Activated T-cell treated with anti-CD3 and anti-CD28 coated beads for 48 hours (primary cell): Measurements from ENCODE around the gene CLMN.

Experiments
- DNase-seq: peaks from one replicate; pipeline ENCODE4 v3.0.0-alpha.2; 2020; ENCODE audit warnings: low read depth

The CLMN gene, protein sequence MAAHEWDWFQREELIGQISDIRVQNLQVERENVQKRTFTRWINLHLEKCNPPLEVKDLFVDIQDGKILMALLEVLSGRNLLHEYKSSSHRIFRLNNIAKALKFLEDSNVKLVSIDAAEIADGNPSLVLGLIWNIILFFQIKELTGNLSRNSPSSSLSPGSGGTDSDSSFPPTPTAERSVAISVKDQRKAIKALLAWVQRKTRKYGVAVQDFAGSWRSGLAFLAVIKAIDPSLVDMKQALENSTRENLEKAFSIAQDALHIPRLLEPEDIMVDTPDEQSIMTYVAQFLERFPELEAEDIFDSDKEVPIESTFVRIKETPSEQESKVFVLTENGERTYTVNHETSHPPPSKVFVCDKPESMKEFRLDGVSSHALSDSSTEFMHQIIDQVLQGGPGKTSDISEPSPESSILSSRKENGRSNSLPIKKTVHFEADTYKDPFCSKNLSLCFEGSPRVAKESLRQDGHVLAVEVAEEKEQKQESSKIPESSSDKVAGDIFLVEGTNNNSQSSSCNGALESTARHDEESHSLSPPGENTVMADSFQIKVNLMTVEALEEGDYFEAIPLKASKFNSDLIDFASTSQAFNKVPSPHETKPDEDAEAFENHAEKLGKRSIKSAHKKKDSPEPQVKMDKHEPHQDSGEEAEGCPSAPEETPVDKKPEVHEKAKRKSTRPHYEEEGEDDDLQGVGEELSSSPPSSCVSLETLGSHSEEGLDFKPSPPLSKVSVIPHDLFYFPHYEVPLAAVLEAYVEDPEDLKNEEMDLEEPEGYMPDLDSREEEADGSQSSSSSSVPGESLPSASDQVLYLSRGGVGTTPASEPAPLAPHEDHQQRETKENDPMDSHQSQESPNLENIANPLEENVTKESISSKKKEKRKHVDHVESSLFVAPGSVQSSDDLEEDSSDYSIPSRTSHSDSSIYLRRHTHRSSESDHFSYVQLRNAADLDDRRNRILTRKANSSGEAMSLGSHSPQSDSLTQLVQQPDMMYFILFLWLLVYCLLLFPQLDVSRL

DNA sequence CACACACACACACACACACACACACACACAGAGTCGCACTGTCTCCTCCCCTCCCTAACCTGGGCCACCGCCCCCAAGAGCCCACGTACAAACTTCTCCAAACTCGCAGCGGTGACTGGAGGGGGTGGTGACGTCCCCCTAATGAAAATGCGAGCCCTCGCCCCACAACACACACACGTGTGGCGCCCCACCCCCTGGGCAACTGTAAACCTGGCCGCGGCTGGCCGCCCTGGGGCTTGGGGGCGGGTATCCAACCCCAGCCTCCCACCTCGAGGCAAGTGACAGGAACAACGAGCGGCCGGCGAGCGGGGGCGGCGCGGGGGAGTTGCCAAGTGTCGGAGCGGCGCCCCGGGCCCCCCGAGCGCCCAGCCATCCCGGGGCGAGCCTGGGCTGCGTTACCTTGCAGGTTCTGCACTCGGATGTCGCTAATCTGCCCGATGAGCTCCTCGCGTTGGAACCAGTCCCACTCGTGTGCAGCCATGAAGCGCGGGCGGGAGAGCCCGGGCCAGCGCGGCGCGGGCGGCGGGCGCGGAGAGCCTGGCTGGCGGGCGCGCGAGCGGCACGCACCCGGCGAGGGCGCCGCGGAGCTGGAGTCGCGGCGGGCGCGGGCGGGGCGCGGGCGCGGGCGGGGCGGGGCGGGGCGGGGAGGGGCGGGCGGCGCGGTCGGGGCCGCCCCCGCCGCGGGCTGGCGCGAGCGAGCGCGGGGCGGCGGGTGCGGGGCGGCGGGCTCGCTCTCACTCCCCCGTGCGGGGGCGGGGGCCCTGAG is at the start of gene CLMN:
TSS of gene CLMN (minus strand) at position 597 of the 766 bp plus-strand sequence. CDS start at position 481, 116 bp downstream.
- DNase-seq: peak; percentile 17

DNA sequence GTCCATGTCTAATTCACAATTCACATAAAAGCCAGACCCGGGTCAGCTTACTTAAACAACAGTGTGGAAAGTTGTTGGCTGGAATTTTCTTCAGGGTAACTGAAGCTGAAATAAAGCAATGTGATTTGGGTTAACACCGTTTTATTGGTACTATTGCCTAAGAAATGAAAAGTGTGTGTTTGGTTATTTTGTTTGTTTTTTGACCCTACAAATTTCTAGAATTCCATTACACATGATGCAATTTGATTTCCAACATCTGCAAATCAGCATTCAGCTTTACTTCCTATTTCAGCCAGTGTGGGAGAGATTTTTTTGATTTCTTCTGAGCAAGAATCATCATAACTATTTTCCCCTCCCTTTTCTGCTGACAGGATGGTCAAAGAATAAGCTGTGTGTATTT is 45.7 kb upstream of the CLMN start:
- DNase-seq: no peak

DNA sequence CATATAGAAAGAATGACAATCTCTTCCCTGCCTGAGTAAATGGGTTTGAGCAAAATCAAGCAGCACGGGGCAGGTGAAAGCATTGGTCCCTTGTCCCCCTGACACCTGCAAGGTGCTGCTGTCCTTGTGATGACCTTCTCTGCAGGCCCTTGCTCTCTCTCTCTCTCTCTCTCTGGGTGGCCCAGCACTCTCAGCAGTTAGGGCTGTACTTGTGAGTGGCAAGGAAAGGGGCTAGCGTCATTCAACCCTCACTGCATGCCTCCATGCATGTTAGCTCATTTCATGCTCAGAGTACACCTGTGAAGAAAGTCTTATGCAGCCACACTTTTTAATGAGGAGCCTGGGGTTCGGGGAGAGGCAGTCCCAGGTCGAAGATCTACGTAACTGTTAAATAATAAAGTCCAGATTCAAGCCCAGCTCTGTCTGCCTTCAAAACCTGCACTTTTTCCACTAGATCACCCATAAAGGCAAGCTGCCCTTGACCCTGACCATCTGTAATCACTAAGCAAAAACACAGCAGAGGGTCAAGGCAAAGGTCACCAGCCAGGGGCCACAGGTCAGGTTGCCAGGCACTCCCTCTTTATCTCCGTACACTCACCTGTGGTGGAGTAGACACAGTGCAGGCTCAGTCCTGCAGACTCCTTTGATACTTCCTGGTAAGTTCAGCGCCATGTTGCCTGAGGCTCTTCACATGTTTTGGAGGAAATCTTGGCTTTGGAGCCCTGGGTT is 44.9 kb upstream of the CLMN start:
- no peak for DNase-seq

DNA sequence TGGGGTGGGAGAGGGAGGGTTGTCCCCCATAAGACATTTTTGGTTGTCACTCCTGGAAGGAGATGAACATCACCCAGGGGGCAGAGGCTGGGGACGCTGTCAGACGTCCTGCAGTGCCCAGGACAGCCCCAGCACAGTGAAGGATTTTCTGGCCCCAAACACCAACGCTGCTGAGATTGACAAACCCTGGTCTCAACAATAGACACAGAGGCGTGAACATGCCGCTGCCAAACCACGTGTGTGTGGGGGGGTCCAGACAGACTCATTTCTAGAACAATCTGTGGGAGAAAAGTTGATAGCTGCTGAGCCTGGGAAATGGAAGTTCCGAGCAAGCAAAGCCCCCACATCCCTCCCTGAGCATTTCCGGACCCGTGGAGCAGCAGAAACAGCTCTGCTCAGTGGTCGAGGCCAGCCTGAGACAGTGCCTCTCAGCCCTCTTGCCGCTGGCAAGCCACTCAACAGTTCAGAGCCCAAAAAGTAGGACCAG is 43.8 kb upstream of the CLMN start:
- no peak for DNase-seq

DNA sequence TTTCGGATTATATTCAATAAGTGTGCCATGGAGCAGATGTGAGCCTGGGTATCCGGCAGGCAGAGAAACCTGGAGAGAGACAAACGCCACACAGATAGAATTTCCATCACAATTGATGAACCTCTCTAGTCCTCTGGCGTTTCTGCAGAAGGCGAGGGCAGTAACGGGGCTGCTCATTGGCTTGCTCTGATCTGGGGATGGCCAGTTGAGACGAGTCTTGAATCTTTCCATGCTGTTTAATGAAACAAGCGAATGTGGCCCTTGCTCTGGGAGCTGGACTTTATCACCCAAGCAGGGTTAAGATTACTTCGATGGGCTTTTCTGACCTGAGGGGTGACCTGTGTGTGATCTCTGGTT is 42.4 kb upstream of the CLMN start:
- no peak for DNase-seq

DNA sequence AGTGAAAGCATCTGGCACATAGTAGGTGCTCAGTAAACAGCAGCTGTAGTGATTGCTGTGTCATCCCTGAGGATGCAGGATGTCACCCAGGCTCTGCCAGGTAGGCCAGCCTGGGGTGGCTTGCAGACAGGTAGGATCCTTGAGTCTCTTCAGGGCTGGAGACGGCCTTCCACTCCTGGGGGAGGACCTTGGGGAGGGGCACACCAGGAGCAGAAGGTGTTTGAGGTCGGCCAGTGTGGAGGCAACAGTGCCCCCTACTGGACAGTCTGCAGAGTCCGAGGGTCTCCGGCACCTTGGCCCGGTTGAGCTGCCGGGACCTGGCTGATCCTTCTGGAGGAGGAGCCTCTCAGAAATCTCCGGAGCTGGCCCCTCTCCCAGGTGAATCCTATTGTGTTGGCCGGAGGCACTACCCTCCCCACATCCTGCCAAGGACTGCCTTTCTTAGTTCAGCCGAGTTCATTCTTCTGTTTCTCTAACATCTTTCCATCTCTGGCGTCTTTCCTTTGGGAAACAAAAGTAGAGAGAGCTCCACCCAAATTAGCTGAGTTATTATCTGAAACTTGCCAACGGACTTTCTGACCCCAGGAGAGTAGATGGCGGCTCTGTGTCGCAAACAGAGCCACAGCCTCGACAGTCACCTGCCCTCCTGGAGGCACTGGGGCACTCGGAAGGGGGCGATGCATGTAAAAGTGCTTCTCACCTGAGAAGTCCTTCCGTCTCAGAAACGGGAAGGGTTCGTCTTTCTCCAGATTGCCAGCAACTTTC is 41.8 kb upstream of the CLMN start:
- peak; percentile 41 for DNase-seq

DNA sequence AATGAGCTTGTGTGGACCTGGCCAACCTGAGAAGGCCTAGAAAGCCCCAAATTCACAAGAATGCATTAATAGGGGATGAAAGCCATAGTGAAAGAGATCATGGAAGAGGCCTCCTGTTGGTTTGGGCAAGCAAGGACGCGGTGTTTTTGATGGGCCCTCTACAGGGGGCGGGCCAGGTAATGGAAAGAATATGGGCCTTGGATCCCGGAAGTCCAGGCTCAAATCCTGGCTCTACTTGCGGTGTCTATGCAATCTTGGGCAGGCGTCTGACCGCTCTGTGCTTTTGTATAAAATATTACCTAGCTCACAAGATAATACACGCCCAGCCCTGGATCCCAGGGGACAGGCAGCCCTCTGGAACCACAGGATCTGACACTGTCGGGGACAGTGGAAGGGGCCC is 41.1 kb upstream of the CLMN start:
- no peak for DNase-seq

DNA sequence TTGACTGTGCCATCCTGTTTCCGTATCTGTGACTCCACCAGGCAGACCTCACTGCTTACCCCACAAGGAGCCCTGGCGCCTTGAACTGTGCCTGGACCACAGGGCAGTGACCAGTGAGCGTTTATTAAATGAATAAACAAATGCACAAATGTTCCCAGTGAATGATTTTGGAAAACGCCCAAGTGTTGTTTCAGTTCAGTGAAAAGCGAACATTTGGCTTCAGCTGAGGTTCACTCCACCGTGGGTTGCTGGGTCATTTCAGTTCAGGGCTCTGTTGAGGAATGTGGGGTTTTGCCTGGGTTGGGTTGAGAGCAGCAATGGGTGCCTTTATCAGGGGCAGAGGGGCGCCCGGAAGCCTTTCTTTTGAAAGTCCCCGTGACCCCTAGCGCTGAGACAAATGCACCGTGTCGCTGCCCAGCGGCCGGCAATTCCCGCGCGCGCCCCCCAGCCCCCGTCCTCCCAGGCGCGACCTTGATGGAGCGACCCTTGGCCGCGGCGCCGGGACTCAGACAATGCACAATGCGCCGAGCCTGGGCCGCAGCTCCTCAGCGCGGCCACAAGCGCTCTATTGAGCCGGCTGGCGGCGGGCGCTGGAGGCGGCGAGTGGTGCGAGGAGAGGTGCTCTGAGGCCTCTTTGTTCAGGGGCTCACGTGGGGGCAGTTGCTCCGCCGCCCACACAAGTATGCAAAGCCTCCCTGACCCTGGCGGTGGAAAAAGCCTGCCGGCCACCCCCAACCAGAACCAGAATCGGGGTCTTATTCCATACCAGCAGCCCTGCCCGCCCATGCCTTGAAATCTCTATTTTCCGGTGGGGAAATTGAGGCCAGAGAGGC is 40.5 kb upstream of the CLMN start:
- no peak for DNase-seq

DNA sequence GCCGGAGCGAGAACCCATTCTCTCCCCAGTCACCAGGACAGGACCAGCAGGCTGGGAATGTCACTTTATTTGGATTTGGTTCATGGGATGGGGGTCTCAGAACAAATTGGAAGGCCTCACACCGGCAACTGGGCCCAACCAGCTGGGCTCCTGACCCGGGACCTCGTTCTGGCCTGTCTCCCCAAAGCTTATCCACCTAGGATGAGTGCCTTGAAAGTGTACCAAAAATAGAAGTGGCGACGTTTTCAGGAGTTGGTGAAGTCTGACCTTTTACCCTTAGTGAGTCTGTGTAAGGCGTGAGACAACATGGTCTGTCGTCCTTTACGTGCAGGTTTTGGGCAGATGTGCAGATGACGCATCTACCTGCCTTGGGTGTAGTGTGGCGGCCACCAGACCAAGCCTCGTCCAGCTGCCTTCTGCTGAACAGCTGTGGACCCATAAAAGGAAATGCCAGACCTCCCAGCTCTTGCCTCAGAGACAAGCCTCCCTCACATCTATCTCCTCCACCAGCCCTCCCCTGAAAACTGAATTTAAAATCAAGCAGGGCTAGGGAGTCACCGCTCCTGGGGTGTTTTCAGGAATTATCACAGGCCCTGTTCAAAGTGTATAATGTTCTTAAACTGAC is 36.6 kb upstream of the CLMN start:
- DNase-seq: no peak

DNA sequence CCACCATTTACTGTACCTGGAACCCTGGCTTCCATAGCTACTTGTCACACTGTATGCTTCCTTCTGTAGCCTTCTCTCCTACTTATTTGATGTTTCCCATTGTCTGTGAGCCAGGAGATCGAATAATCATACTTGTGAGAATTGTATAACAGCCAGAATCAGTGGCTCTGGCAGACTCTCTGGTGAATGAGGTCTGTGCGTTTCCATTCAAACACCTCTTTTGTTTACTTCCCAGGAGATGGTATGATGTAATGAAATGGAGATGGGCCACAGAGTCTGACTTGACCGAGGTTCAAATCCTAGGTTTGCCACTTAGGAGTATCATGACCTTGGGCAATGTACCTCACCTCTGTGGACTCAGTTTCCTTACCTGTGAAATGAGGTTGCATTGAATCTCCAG is 35.7 kb upstream of the CLMN start:
- no peak for DNase-seq

DNA sequence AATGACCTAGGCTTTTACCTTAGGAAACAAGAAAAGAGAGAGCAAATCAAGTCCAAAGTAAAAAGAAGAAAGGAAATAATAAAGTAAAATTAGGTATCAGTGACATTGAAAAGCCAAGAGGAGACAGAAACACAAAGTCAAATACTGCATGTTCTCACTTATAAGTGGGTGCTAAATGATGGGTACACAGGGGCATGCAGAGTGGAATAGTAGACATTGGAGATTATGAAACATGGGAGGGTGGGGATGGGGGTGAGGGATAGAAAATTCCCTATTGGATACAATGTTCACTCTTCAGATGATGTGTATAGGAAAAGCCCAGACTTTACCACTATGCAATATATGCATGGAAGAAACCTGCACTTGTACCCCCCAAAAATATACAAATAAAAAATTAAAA is 35.1 kb upstream of the CLMN start:
- no peak for DNase-seq

DNA sequence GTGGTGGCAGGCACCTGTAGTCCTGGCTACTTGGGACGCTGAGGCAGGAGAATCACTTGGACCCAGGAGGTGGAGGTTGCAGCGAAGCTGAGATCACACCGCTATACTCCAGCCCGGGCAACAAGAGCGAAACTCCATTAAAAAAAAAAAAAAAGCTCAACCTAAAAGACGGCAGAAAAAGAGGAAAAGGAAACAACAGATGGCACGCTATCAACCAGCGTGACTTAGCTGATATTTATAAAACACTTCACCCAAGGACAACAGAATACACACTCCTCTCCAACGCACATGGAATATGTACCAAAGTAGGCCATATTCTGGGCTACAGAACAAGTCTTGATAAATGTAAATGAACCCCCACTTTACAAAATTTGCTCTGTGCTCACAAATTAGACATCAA is 34.0 kb upstream of the CLMN start:
- no peak for DNase-seq

DNA sequence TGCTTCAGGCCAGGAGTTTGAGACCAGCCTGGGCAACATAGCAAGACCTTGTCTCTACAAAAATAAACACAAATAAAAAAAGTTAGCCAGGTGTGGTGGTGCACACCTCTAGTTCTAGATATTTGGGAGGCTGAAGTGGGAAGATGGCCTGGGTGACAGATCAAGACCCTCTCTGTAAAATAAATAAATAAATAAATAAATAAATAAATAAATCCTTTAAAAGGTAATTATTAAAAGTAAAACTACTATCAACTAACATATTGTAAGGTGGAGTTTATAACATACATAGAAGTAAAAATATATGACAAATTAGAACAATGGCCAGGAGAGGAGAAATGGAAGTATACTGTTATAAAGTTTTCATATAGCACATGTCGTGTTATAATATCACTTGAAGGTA is 33.3 kb upstream of the CLMN start:
- no peak for DNase-seq

DNA sequence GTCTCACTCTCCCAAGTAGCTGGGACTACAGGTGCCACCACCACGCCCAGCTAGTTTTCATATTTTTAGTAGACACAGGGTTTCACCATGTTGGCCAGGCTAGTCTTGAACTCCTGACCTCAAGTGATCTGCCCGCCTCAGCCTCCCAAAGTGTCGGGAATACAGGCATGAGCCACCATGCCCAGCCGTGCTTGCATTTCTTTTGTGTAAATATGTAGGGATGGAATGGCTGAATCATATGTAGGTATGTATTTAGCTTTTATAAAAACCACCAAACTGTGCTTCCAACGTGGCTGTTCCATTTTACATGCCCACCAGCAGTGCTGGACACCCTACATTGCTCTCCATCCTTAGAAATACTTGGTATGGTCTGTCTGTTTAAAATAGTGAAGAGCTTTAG is 32.8 kb upstream of the CLMN start:
- DNase-seq: no peak

DNA sequence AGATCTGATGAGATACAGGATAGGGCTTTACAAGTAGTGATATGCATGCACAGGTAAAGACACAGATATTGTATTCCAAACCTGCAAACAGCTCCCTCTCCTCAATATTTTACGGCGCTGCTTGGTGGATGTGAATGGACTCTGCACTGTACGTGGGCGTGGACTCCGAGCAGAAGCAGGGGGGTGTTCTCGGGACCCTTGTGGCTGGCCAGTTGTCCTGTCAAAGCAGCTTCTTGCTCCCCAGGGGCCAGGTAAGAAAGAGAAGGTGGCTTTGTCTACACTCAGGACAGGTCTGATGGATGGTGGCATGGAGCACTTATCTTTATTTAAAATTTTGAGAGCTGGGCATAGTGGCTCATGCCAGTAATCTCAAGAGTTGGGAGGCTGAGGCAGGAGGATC is 29.5 kb upstream of the CLMN start:
- no peak for DNase-seq

DNA sequence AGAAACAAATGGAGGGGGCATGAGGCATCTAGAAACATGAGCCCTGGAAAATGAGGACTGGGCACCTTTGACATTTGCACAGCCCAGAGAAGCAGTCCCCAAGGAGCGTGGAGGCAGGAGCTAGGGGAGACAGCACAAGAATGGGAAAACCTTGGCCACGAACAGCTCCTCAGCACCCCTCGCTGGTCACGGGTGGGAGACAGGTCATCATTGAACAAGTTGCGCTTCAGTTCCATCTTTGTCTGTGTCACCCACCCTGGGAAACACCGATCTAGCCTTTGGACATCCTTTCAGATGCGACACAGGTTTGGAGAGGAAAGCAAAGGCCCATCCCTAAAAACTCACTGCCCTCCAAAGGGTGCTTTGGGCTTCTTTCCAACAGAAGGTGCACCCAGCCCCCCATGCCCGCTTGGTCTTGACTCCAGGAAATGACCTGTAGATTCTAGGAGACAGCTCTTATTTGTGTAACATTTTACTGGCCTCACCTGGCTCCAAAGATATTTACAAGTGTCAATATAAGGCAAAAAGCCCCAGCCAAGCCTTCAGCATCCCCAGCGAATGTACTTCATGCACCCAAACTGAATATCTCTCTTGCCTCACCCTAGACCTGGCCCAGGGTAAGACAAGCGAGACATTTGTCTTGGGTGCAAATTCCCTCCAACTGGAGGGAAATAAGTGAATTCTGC is 28.8 kb upstream of the CLMN start:
- DNase-seq: no peak

DNA sequence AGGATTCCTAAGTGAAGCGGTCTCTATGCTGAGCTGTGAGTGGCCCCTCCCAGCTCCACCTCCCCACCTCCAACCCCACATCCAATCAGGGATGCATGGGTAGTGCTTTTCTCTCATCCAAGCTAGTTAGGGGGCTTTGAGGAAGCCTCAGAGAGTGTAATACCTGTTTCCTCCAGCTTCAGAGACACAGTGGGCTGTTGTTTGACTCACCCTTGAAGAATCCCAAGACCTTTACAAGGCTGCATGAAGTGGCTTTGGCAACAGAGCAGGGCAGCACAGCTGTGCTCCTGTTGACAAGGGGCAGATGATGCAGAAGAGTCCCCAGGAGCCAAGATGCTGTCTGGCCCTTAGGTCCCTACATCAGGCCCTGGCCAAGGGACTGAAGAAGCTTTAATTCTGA is 27.1 kb upstream of the CLMN start:
- no peak for DNase-seq

DNA sequence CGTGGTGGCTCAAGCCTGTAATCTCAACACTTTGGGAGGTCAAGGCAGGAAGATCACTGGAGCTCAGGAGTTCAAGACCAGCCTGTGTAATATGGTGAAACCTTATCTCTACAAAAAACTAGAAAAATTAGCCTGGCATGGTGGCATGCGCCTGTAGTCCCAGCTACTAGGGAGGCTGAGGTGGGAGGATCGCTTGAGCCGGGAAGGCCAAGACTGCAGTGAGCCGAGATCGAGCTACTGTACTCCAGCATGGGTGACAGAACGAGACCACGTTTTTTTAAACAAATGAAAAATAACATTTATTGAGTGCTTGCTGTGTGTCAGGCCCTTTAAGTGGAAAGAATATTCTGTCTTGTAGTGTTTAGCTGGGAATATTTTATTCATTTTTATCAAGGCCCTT is 26.6 kb upstream of the CLMN start:
- DNase-seq: no peak

DNA sequence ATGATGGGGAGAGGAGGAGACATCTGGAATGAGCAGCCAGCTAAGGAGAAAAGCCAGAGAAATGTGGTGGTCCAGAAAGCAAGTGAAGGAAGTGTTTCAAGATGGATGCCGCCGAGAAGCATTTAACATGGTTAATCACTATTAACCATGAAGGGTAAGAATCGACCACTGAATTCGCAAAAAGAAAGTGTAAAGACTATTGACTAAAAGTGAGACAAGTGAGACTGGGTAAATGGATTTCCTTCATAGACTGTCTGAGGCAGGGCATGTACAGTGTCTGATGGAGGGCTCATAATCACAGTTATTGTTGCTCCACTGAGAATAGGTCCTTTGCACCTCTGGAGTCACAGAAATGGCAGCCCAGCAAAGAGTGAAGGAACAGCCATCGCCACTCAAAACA is 25.3 kb upstream of the CLMN start:
- DNase-seq: no peak
